Stomach (tissue), 4 donors: ENCODE data around the gene WDR20.
"Not testable (repeated sequence)": the region's sequence is repeated elsewhere in the genome, so short reads cannot be mapped to it uniquely, and the experiment has no call there.

Source experiments
- EP300 ChIP-seq: sonication (generic); formaldehyde crosslinking; IDR thresholded peaks from one replicate; pipeline ENCODE4 v1.6.1; 2017; ENCODE audit warnings: antibody characterized with exemption
- POLR2A ChIP-seq, 4 donors: fragments of 450-650 bp; IDR thresholded peaks; one replicate each; pipeline ENCODE4 v1.6.1; 2016; ENCODE audit warnings: antibody characterized with exemption in 4 of 4, control low read depth in 2 of 4, mild to moderate bottlenecking in 1 of 4, moderate library complexity in 1 of 4

GRCh38 chr14:102172721-102173120 lies 33.0 kb downstream of the WDR20 start:
- TF ChIP-seq POLR2A (IDR thresholded peaks at IDR 0.05); EP300: not testable (repeated sequence)
